ENCODE results near the gene HACD4. TPM values are rescaled to one million over a fixed set of nuclear protein-coding genes. Genes with fewer than 3 reads are reported as not detected.

Gene HACD4
- total and polyA plus RNA-seq, 2 donors (not counting 3 experiments of a cell fraction or from before 2014, with no cell fraction given), result 1.3 to 1.4 TPM

- Histone ChIP-seq H4K20me1 (replicated peaks; ENCODE audit: control insufficient read depth, extremely low read depth, insufficient read depth, low read length) (no peaks in the 10 kb centered on the region), H3K9me3 (replicated peaks; ENCODE audit: control insufficient read depth, insufficient read depth, low read length) (no peaks in the 10 kb centered on the region), H3K27ac (ENCODE audit: insufficient read depth, low read depth, low read length) (no peak overlapping the region), H3K4me1 (ENCODE audit: control insufficient read depth, extremely low read depth, insufficient read depth, low read length) (no peaks in the 10 kb centered on the region), H3K4me2 (ENCODE audit: insufficient read depth, low read length) (no peak overlapping the region), H3K9ac (replicated peaks; ENCODE audit: extremely low read depth, insufficient read depth, low read length) (no peak overlapping the region), H3K36me3 (ENCODE audit: control insufficient read depth in 2 of 2, extremely low read depth in 1 of 2, insufficient read depth in 2 of 2, low read length in 2 of 2) (peaks cover 2 to 4% of the 10 kb centered on the region in 2 experiments), H3K9me1 (replicated peaks; ENCODE audit: control insufficient read depth, extremely low read depth, insufficient read depth, low read length) (no peaks in the 10 kb centered on the region), H2AFZ (ENCODE audit: low read depth, low read length) (no peak overlapping the region), H3K4me3 (replicated peaks in 1 of 3; ENCODE audit: insufficient read depth in 1 of 3, low read depth in 1 of 3, low read length in 3 of 3) (no peak overlapping the region), H3K27me3 (ENCODE audit: control insufficient read depth in 2 of 2, insufficient read depth in 2 of 2, low read length in 2 of 2) (no peaks in the 10 kb centered on the region), H3K79me2 (ENCODE audit: control insufficient read depth, insufficient read depth, low read length) (no peaks in the 10 kb centered on the region)
- FAIRE-seq, result no peak
- intact Hi-C loops (cut with micrococcal nuclease) (no loop called here), dilution Hi-C loops (cut with MboI; ENCODE audit: extremely low pct_ligation_motif_present, low sequenced_read_pairs) (no loop called here)
- POLR2A ChIA-PET, result no interaction called here
- DNase-seq (ENCODE audit: low read depth, low spot score), result no peak
- CTCF ChIA-PET, result interaction anchor here (1.1 to 1.3 kb wide), 2 partner anchors 22 to 115 kb away, joined by 3 read pairs; no protein-coding TSS in a partner anchor
- BruUV-seq (replicated peaks), result no TSS peak
- no peak for TF ChIP-seq POLR2AphosphoS5 (IDR thresholded peaks at IDR 0.05; ENCODE audit: insufficient read depth, low read depth, low read length)
- no peak for TF ChIP-seq EZH2 (IDR thresholded peaks at IDR 0.05; ENCODE audit: borderline replicate concordance, low read depth, low read length, severe bottlenecking)
Observed at GRCh38 chr9:20995616-20996015, 35.8 kb downstream of the HACD4 start.

GRCh38 chr9:20994486-20994885, 37.0 kb downstream of the HACD4 start:
- Histone ChIP-seq H3K27me3 (ENCODE audit: control insufficient read depth in 2 of 2, insufficient read depth in 2 of 2, low read length in 2 of 2) (no peaks in the 10 kb centered on the region), H3K9me1 (replicated peaks; ENCODE audit: control insufficient read depth, extremely low read depth, insufficient read depth, low read length) (no peaks in the 10 kb centered on the region), H2AFZ (ENCODE audit: low read depth, low read length) (no peak overlapping the region), H3K27ac (ENCODE audit: insufficient read depth, low read depth, low read length) (no peak overlapping the region), H3K9me3 (replicated peaks; ENCODE audit: control insufficient read depth, insufficient read depth, low read length) (no peaks in the 10 kb centered on the region), H3K36me3 (ENCODE audit: control insufficient read depth in 2 of 2, extremely low read depth in 1 of 2, insufficient read depth in 2 of 2, low read length in 2 of 2) (peaks cover 2 to 10% of the 10 kb centered on the region in 2 experiments), H4K20me1 (replicated peaks; ENCODE audit: control insufficient read depth, extremely low read depth, insufficient read depth, low read length) (no peaks in the 10 kb centered on the region), H3K4me1 (ENCODE audit: control insufficient read depth, extremely low read depth, insufficient read depth, low read length) (no peaks in the 10 kb centered on the region), H3K4me2 (ENCODE audit: insufficient read depth, low read length) (no peak overlapping the region), H3K79me2 (ENCODE audit: control insufficient read depth, insufficient read depth, low read length) (no peaks in the 10 kb centered on the region), H3K9ac (replicated peaks; ENCODE audit: extremely low read depth, insufficient read depth, low read length) (no peak overlapping the region), H3K4me3 (replicated peaks in 1 of 3; ENCODE audit: insufficient read depth in 1 of 3, low read depth in 1 of 3, low read length in 3 of 3) (no peak overlapping the region)
- DNase-seq (ENCODE audit: low read depth, low spot score), result no peak
- no peak for TF ChIP-seq MAX (IDR thresholded peaks at IDR 0.05; ENCODE audit: insufficient read depth, insufficient read length)
- no peak for TF ChIP-seq MYC (IDR thresholded peaks at IDR 0.05; ENCODE audit: low read depth, low read length)
- no peak for TF ChIP-seq GATA2 (IDR thresholded peaks at IDR 0.05; ENCODE audit: insufficient read depth, insufficient read length, low read depth, low read length)
- TF ChIP-seq JUN (IDR thresholded peaks at IDR 0.05; ENCODE audit: borderline replicate concordance, insufficient read depth, insufficient read length, low read depth), result no peak
- no TSS peak for BruUV-seq (replicated peaks)
- POLR2A ChIA-PET, result no interaction called here
- FAIRE-seq, result no peak
- CTCF ChIA-PET, result interaction anchor here (0.6 to 2.4 kb wide), 3 partner anchors 13 to 147 kb away, joined by 3 to 8 read pairs (median 3); partner anchors contain the start of gene IFNW1
- dilution Hi-C loops (cut with MboI; ENCODE audit: extremely low pct_ligation_motif_present, low sequenced_read_pairs), result no loop called here
- intact Hi-C loops (cut with micrococcal nuclease), result no loop called here
